ENCODE data around the gene RPL18. TPM values are rescaled to one million over a fixed set of nuclear protein-coding genes. Genes with fewer than 3 reads are reported as not detected.
"Not testable (repeated sequence)": the region's sequence is repeated elsewhere in the genome, so short reads cannot be mapped to it uniquely, and the experiment has no call there.

RPL18 gene
- total and polyA plus RNA-seq, 2 donors (not counting 1 experiment from before 2014, with no cell fraction given) = 1,166 to 2,054 TPM

GRCh38 chr19:48632692-48633147 lies 13.7 kb upstream of the RPL18 start:
- Histone ChIP-seq H3K4me1 (ENCODE audit: control insufficient read depth, extremely low read depth, insufficient read depth, low read length) (peaks cover 40% of the 10 kb centered on the region), H3K27ac (ENCODE audit: insufficient read depth, low read length) (peak overlapping the region; percentile 43), H2AFZ (ENCODE audit: low read length) (no peak overlapping the region), H3K9ac (ENCODE audit: insufficient read depth, low read length) (no peak overlapping the region), H3K27me3 (ENCODE audit: control insufficient read depth, insufficient read depth, low read length) (no peaks in the 10 kb centered on the region), H3K4me2 (ENCODE audit: extremely low read depth, insufficient read depth, low read length) (peak overlapping the region; percentile 13), H3K36me3 (ENCODE audit: control insufficient read depth, insufficient read depth, low read length) (peaks cover 2% of the 10 kb centered on the region), H3K9me3 (ENCODE audit: control insufficient read depth, insufficient read depth, low read depth, low read length) (no peaks in the 10 kb centered on the region), H3K4me3 (replicated peaks in 1 of 4; ENCODE audit: control extremely low read depth in 1 of 4, insufficient read depth in 1 of 4, low read depth in 3 of 4, low read length in 4 of 4) (peak overlapping the region in 1 of 4 experiments; percentile 4), H3K79me2 (ENCODE audit: control insufficient read depth, insufficient read depth, low read length) (no peaks in the 10 kb centered on the region), H4K20me1 (ENCODE audit: control insufficient read depth, extremely low read depth, insufficient read depth, low read length) (no peaks in the 10 kb centered on the region)
- DNase-seq (ENCODE audit: low read depth in 2 of 2) = peak in 1 of 2 donors; percentile 51
- TF ChIP-seq EZH2 (IDR thresholded peaks at IDR 0.05; ENCODE audit: low read length, missing control alignments) (no peak), CTCF (conservative IDR thresholded peaks at IDR 0.05 in 1 of 2, IDR thresholded peaks at IDR 0.05 in 1 of 2; ENCODE audit: low read depth in 1 of 2, low read length in 2 of 2) (no peak)

GRCh38 chr19:48632286-48632685 lies 13.3 kb upstream of the RPL18 start:
- H3K4me2 ChIP-seq (ENCODE audit: extremely low read depth, insufficient read depth, low read length); H3K36me3 ChIP-seq (ENCODE audit: control insufficient read depth, insufficient read depth, low read length); H3K27ac ChIP-seq (ENCODE audit: insufficient read depth, low read length): not testable (repeated sequence)

GRCh38 chr19:48631225-48631624 lies 12.2 kb upstream of the RPL18 start:
- no peak for DNase-seq (ENCODE audit: low read depth in 2 of 2)
- Histone ChIP-seq H3K27me3 (ENCODE audit: control insufficient read depth, insufficient read depth, low read length) (no peaks in the 10 kb centered on the region), H3K79me2 (ENCODE audit: control insufficient read depth, insufficient read depth, low read length) (no peaks in the 10 kb centered on the region), H3K4me1 (ENCODE audit: control insufficient read depth, extremely low read depth, insufficient read depth, low read length) (peaks cover 34% of the 10 kb centered on the region), H3K36me3 (ENCODE audit: control insufficient read depth, insufficient read depth, low read length) (peaks cover 2% of the 10 kb centered on the region), H3K4me2 (ENCODE audit: extremely low read depth, insufficient read depth, low read length) (no peak overlapping the region), H3K4me3 (replicated peaks in 1 of 4; ENCODE audit: control extremely low read depth in 1 of 4, insufficient read depth in 1 of 4, low read depth in 3 of 4, low read length in 4 of 4) (peak overlapping the region in 1 of 4 experiments; percentile 12), H3K9ac (ENCODE audit: insufficient read depth, low read length) (no peak overlapping the region), H3K27ac (ENCODE audit: insufficient read depth, low read length) (no peak overlapping the region), H4K20me1 (ENCODE audit: control insufficient read depth, extremely low read depth, insufficient read depth, low read length) (no peaks in the 10 kb centered on the region), H2AFZ (ENCODE audit: low read length) (no peak overlapping the region), H3K9me3 (ENCODE audit: control insufficient read depth, insufficient read depth, low read depth, low read length) (no peaks in the 10 kb centered on the region)
- TF ChIP-seq CTCF (conservative IDR thresholded peaks at IDR 0.05 in 1 of 2, IDR thresholded peaks at IDR 0.05 in 1 of 2; ENCODE audit: low read depth in 1 of 2, low read length in 2 of 2) (no peak), EZH2 (IDR thresholded peaks at IDR 0.05; ENCODE audit: low read length, missing control alignments) (no peak)

More at GRCh38 chr19:48632286-48632685, 13.3 kb upstream of the RPL18 start:
- not testable (repeated sequence) for H3K9ac ChIP-seq (ENCODE audit: insufficient read depth, low read length); H4K20me1 ChIP-seq (ENCODE audit: control insufficient read depth, extremely low read depth, insufficient read depth, low read length); H2AFZ ChIP-seq (ENCODE audit: low read length); H3K27me3 ChIP-seq (ENCODE audit: control insufficient read depth, insufficient read depth, low read length); H3K4me3 ChIP-seq (replicated peaks in 1 of 4; ENCODE audit: control extremely low read depth in 1 of 4, insufficient read depth in 1 of 4, low read depth in 3 of 4, low read length in 4 of 4); H3K9me3 ChIP-seq (ENCODE audit: control insufficient read depth, insufficient read depth, low read depth, low read length); H3K79me2 ChIP-seq (ENCODE audit: control insufficient read depth, insufficient read depth, low read length); DNase-seq (ENCODE audit: low read depth in 2 of 2)
- peaks cover 40% of the 10 kb centered on the region for H3K4me1 ChIP-seq (ENCODE audit: control insufficient read depth, extremely low read depth, insufficient read depth, low read length)

Measured in fibroblast of lung (primary cell).